ENCODE measurements around the gene SIGLEC7.

Gene SIGLEC7

GRCh38 chr19:51129716-51130115, 12.4 kb upstream of the SIGLEC7 start:
- no peak overlapping the region for H3K4me3 ChIP-seq (ENCODE audit: low read depth, low read length)
- TF ChIP-seq ZBTB49 (tag by site-specific recombination; IDR thresholded peaks at IDR 0.05; ENCODE audit: low read depth): no peak
- no peak for TF ChIP-seq MZF1 (tag by site-specific recombination; IDR thresholded peaks at IDR 0.05; ENCODE audit: borderline replicate concordance)
- TF ChIP-seq ZNF610 (tag by site-specific recombination; IDR thresholded peaks at IDR 0.05; ENCODE audit: borderline replicate concordance): no peak
- peak; percentile 31; the same call in 1 of the 2 replicates for TF ChIP-seq ZFHX2 (tag by site-specific recombination; conservative IDR thresholded peaks at IDR 0.05)
- H3K4me1 ChIP-seq (ENCODE audit: control insufficient read depth, insufficient read depth, low read length): peaks cover 12% of the 10 kb centered on the region
- no peaks in the 10 kb centered on the region for H3K9me3 ChIP-seq (ENCODE audit: control insufficient read depth, insufficient read depth, low read depth, low read length)
- H3K36me3 ChIP-seq (ENCODE audit: control insufficient read depth in 2 of 2, insufficient read depth in 1 of 2, low read length in 2 of 2): no peaks in the 10 kb centered on the region
- POLR2A ChIA-PET: no interaction called here
- CTCF ChIA-PET: interaction anchor here (2.3 kb wide), 1 partner anchor 29 kb away, joined by 13 read pairs; no protein-coding TSS in a partner anchor
- H3K27ac ChIP-seq (ENCODE audit: extremely low read depth, low read depth, low read length): no peak overlapping the region

GRCh38 chr19:51131780-51132680, 10.1 kb upstream of the SIGLEC7 start:
- H3K4me1 ChIP-seq (ENCODE audit: control insufficient read depth, insufficient read depth, low read length): peaks cover 12% of the 10 kb centered on the region
- ChIA-PET CTCF (interaction anchor here (0.6 kb wide), 1 partner anchor 148 kb away, joined by 4 read pairs; no protein-coding TSS in a partner anchor), POLR2A (interaction anchor here (0.6 kb wide), 1 partner anchor 24 kb away, joined by 3 read pairs; the partner anchor contains the start of gene CTU1)
- H3K36me3 ChIP-seq (ENCODE audit: control insufficient read depth in 2 of 2, insufficient read depth in 1 of 2, low read length in 2 of 2): no peaks in the 10 kb centered on the region
- no peak for TF ChIP-seq ZNF416 (tag by site-specific recombination; IDR thresholded peaks at IDR 0.05)
- TF ChIP-seq ZNF19 (tag by site-specific recombination; IDR thresholded peaks at IDR 0.05; ENCODE audit: low read depth): no peak
- no peak for TF ChIP-seq HOXD13 (CRISPR knock-in tag; IDR thresholded peaks at IDR 0.05; ENCODE audit: borderline replicate concordance)
- TF ChIP-seq ZNF202 (tag by site-specific recombination; IDR thresholded peaks at IDR 0.05; ENCODE audit: borderline replicate concordance): no peak
- no peak for TF ChIP-seq ZNF2 (tag by site-specific recombination; IDR thresholded peaks at IDR 0.05)
- no peak for TF ChIP-seq INSM2 (tag by site-specific recombination; IDR thresholded peaks at IDR 0.05)
- TF ChIP-seq ZNF239 (tag by site-specific recombination; IDR thresholded peaks at IDR 0.05): no peak
- no peak for TF ChIP-seq ZNF548 (tag by site-specific recombination; IDR thresholded peaks at IDR 0.05)
- TF ChIP-seq ZNF133 (tag by site-specific recombination; IDR thresholded peaks at IDR 0.05): no peak
- no peak for TF ChIP-seq ZBTB21 (tag by site-specific recombination; IDR thresholded peaks at IDR 0.05)
- TF ChIP-seq KLF16 (tag by site-specific recombination; IDR thresholded peaks at IDR 0.05): no peak
- TF ChIP-seq ZNF791 (tag by site-specific recombination; IDR thresholded peaks at IDR 0.05): no peak
- TF ChIP-seq ZBTB49 (tag by site-specific recombination; IDR thresholded peaks at IDR 0.05; ENCODE audit: low read depth): no peak
- no peak for TF ChIP-seq ZNF555 (tag by site-specific recombination; conservative IDR thresholded peaks at IDR 0.05)
- TF ChIP-seq ZNF211 (tag by site-specific recombination; IDR thresholded peaks at IDR 0.05; ENCODE audit: low read depth): no peak
- TF ChIP-seq ELK4 (IDR thresholded peaks at IDR 0.05; ENCODE audit: borderline replicate concordance, low read depth, low read length): no peak
- H3K4me3 ChIP-seq (ENCODE audit: low read depth, low read length): no peak overlapping the region
- H3K27ac ChIP-seq (ENCODE audit: extremely low read depth, low read depth, low read length): no peak overlapping the region; the same call in 1 of the 2 replicates
- H3K9me3 ChIP-seq (ENCODE audit: control insufficient read depth, insufficient read depth, low read depth, low read length): no peaks in the 10 kb centered on the region

Data from HEK293 (cell line).